GM23338 (cell line): ENCODE measurements around the gene TMX2. TPM values are rescaled to one million over a fixed set of nuclear protein-coding genes. Genes with fewer than 3 reads are reported as not detected.

Experiments
- ATAC-seq: fragments of 200-7000 bp; cut with Tn5 transposase; 3 replicates; pipeline ENCODE4 v1.9.1; 2020
- DNase-seq: peaks from one replicate; pipeline ENCODE4 v3.0.0-alpha.2; 2015; ENCODE audit warnings: low spot score
- H2AFZ ChIP-seq: fragments of 200-600 bp; sonication (generic); 2 replicates; pipeline ENCODE4 v1.8.0; 2016; ENCODE audit warnings: antibody characterized with exemption, mild to moderate bottlenecking, moderate library complexity
- H3F3A ChIP-seq: fragments of 200-600 bp; sonication (generic); replicated peaks from 2 replicates; pipeline ENCODE4 v1.8.0; 2017; ENCODE audit warnings: antibody characterized with exemption, mixed run types, low read depth
- H3K27ac ChIP-seq: fragments of 200-600 bp; sonication (generic); 2 replicates; pipeline ENCODE4 v1.6.1; 2016; ENCODE audit warnings: low read depth
- H3K27me3 ChIP-seq: fragments of 200-600 bp; sonication (generic); 2 replicates; pipeline ENCODE4 v1.8.0; 2016; ENCODE audit warnings: mild to moderate bottlenecking, mixed run types, moderate library complexity; ENCODE audit not compliant: insufficient read depth
- H3K36me3 ChIP-seq: fragments of 200-600 bp; sonication (generic); 2 replicates; pipeline ENCODE4 v1.8.0; 2016; ENCODE audit warnings: mild to moderate bottlenecking; ENCODE audit not compliant: insufficient read depth
- H3K4me1 ChIP-seq: fragments of 200-600 bp; sonication (generic); 2 replicates; pipeline ENCODE4 v1.8.0; 2016; ENCODE audit warnings: mild to moderate bottlenecking, moderate library complexity; ENCODE audit not compliant: insufficient read depth
- H3K4me2 ChIP-seq: fragments of 200-600 bp; sonication (generic); 2 replicates; pipeline ENCODE4 v1.7.1; 2017; ENCODE audit warnings: mixed run types
- H3K4me3 ChIP-seq: fragments of 200-600 bp; sonication (generic); 2 replicates; pipeline ENCODE4 v1.6.1; 2016; ENCODE audit warnings: mixed run types
- H3K79me2 ChIP-seq: fragments of 200-600 bp; sonication (generic); replicated peaks from 2 replicates; pipeline ENCODE4 v1.8.0; 2017; ENCODE audit warnings: mild to moderate bottlenecking; ENCODE audit not compliant: insufficient read depth
- H3K9me2 ChIP-seq: fragments of 200-600 bp; sonication (generic); 2 replicates; pipeline ENCODE4 v1.8.0; 2017; ENCODE audit not compliant: insufficient read depth
- H4K20me1 ChIP-seq: fragments of 200-600 bp; sonication (generic); replicated peaks from 2 replicates; pipeline ENCODE4 v1.8.0; 2017; ENCODE audit warnings: mild to moderate bottlenecking; ENCODE audit not compliant: insufficient read depth
- H3K27ac Mint-ChIP-seq: 2 replicates; pipeline ENCODE4 v1.8.0; 2020; ENCODE audit warnings: inconsistent platforms, mild to moderate bottlenecking, moderate library complexity, mixed read lengths
- H3K27me3 Mint-ChIP-seq: 3 replicates; pipeline ENCODE4 v1.8.0; 2022; ENCODE audit warnings: low read depth, mild to moderate bottlenecking, moderate library complexity, mixed read lengths, inconsistent platforms; ENCODE audit not compliant: insufficient read depth, poor library complexity
- H3K36me3 Mint-ChIP-seq: 3 replicates; pipeline ENCODE4 v1.8.0; 2021; ENCODE audit warnings: low read depth, mild to moderate bottlenecking, inconsistent platforms, moderate library complexity, mixed read lengths
- H3K4me1 Mint-ChIP-seq: 3 replicates; pipeline ENCODE4 v1.8.0; 2020; ENCODE audit warnings: mild to moderate bottlenecking, inconsistent platforms, mixed read lengths
- H3K4me3 Mint-ChIP-seq: 3 replicates; pipeline ENCODE4 v1.8.0; 2021; ENCODE audit warnings: moderate library complexity, mild to moderate bottlenecking, inconsistent platforms, mixed read lengths
- H3K9me3 Mint-ChIP-seq: 3 replicates; pipeline ENCODE4 v1.8.0; 2020; ENCODE audit warnings: moderate library complexity, mild to moderate bottlenecking, inconsistent platforms, mixed read lengths
- CREB1 ChIP-seq: fragments of 250-450 bp; sonication (Bioruptor Pico); IDR thresholded peaks from 2 replicates; pipeline ENCODE4 v1.5.0; 2020; ENCODE audit warnings: low read depth, mild to moderate bottlenecking, moderate library complexity
- CTCF ChIP-seq, 2 experiments: fragments of 200-600 bp in 1 of 2; sonication (generic) in 1 of 2; conservative IDR thresholded peaks; 2 replicates each; pipeline versions ENCODE4 v1.5.1 to v1.6.1; 2016 to 2017; ENCODE audit warnings: antibody characterized with exemption in 2 of 2, low read depth in 2 of 2, mild to moderate bottlenecking in 2 of 2, moderate library complexity in 1 of 2
- EZH2 ChIP-seq: fragments of 200-600 bp; sonication (generic); IDR thresholded peaks from one replicate; pipeline ENCODE4 v1.8.0; 2017; ENCODE audit warnings: antibody characterized with exemption, mild to moderate bottlenecking, low read depth; ENCODE audit not compliant: unreplicated experiment
- EZH2phosphoT487 ChIP-seq: fragments of 200-600 bp; sonication (generic); IDR thresholded peaks from one replicate; pipeline ENCODE4 v1.8.1; 2018; ENCODE audit warnings: antibody characterized with exemption; ENCODE audit not compliant: unreplicated experiment
- JUNB ChIP-seq: IDR thresholded peaks from one replicate; pipeline ENCODE4 v1.6.1; 2016; ENCODE audit warnings: antibody characterized with exemption; ENCODE audit not compliant: unreplicated experiment
- NANOG ChIP-seq: IDR thresholded peaks from 2 replicates; pipeline ENCODE4 v1.6.1; 2016; ENCODE audit warnings: antibody characterized with exemption, borderline replicate concordance
- POLR2AphosphoS5 ChIP-seq: IDR thresholded peaks from 2 replicates; pipeline ENCODE4 v1.6.1; 2016; ENCODE audit warnings: antibody characterized with exemption, low read depth
- STAT1 ChIP-seq: IDR thresholded peaks from one replicate; pipeline ENCODE4 v1.6.1; 2016; ENCODE audit warnings: antibody characterized with exemption; ENCODE audit not compliant: unreplicated experiment
- ZNF114 ChIP-seq: fragments of 250-450 bp; sonication (Bioruptor Pico); IDR thresholded peaks from 2 replicates; pipeline ENCODE4 v1.5.0; 2020; ENCODE audit warnings: mild to moderate bottlenecking, moderate library complexity
- ZNF331 ChIP-seq: fragments of 250-450 bp; sonication (Bioruptor Pico); IDR thresholded peaks from 2 replicates; pipeline ENCODE4 v1.5.0; 2020; ENCODE audit warnings: low read depth, mild to moderate bottlenecking, moderate library complexity
- polyA plus RNA-seq: library from polyadenylated mRNA; unstranded; fragments of >200 nt; fragmentation: Nextera tagmentation; extraction: Ambion mirVana; gene quantifications from 2 replicates; pipeline ENCODE4 v1.2.1, GENCODE V29; 2016
- total RNA-seq: library from RNA; depleted of rRNA; stranded (reverse); fragments of >200 nt; shearing (Covaris generic); gene quantifications from 2 replicates; pipeline ENCODE4 v1.2.3, GENCODE V29; 2014
- TF ChIP-seq, protein P1 (sequence below): IDR thresholded peaks from one replicate; pipeline ENCODE4 v1.6.1; 2018; ENCODE audit warnings: antibody characterized with exemption; ENCODE audit not compliant: unreplicated experiment
- TF ChIP-seq, protein P2 (sequence below): IDR thresholded peaks from 2 replicates; pipeline ENCODE4 v1.6.1; 2016; ENCODE audit warnings: antibody characterized with exemption

Gene TMX2
- total and polyA plus RNA-seq, 2 experiments from 2014 or later: 59.2 to 69.3 TPM

- TF ChIP-seq, protein P1, sequence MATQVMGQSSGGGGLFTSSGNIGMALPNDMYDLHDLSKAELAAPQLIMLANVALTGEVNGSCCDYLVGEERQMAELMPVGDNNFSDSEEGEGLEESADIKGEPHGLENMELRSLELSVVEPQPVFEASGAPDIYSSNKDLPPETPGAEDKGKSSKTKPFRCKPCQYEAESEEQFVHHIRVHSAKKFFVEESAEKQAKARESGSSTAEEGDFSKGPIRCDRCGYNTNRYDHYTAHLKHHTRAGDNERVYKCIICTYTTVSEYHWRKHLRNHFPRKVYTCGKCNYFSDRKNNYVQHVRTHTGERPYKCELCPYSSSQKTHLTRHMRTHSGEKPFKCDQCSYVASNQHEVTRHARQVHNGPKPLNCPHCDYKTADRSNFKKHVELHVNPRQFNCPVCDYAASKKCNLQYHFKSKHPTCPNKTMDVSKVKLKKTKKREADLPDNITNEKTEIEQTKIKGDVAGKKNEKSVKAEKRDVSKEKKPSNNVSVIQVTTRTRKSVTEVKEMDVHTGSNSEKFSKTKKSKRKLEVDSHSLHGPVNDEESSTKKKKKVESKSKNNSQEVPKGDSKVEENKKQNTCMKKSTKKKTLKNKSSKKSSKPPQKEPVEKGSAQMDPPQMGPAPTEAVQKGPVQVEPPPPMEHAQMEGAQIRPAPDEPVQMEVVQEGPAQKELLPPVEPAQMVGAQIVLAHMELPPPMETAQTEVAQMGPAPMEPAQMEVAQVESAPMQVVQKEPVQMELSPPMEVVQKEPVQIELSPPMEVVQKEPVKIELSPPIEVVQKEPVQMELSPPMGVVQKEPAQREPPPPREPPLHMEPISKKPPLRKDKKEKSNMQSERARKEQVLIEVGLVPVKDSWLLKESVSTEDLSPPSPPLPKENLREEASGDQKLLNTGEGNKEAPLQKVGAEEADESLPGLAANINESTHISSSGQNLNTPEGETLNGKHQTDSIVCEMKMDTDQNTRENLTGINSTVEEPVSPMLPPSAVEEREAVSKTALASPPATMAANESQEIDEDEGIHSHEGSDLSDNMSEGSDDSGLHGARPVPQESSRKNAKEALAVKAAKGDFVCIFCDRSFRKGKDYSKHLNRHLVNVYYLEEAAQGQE: no peak
- no peak for TF ChIP-seq JUNB
- TF ChIP-seq, protein P2, sequence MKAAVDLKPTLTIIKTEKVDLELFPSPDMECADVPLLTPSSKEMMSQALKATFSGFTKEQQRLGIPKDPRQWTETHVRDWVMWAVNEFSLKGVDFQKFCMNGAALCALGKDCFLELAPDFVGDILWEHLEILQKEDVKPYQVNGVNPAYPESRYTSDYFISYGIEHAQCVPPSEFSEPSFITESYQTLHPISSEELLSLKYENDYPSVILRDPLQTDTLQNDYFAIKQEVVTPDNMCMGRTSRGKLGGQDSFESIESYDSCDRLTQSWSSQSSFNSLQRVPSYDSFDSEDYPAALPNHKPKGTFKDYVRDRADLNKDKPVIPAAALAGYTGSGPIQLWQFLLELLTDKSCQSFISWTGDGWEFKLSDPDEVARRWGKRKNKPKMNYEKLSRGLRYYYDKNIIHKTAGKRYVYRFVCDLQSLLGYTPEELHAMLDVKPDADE: no peak
- no peak for TF ChIP-seq ZNF114 (CRISPR knock-in tag)
- no peak for TF ChIP-seq EZH2
- TF ChIP-seq NANOG: no peak
- no peak for TF ChIP-seq STAT1
- no peak for TF ChIP-seq POLR2AphosphoS5
Observed at GRCh38 chr11:57752954-57753353, 40.6 kb downstream of the TMX2 start (continued).

DNA sequence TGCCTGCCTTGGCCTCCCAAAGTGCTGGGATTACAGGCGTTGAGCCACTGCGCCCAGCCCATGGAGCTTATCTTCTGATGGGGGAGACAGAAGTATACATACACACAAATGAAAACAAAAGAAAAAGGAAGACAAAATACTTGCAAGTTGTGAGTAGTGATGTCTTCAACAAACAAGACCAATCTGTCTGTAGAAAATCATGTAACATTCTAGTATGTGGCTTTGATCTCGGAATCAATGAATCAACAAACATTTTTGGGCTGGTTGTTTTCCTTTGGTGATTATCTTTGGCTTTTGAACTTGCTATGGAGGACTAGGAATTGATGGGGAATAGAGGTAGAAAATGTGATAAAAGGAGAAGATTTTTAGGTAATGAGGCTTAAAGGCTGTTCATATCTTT lies 45.8 kb downstream of the TMX2 start:
- DNase-seq: no peak
- H3K4me1 ChIP-seq: no peaks in the 10 kb centered on the region
- H3K9me3 Mint-ChIP-seq: no peaks in the 10 kb centered on the region
- peaks cover 2% of the 10 kb centered on the region; the same call in 1 of the 3 replicates for H3K36me3 Mint-ChIP-seq
- H3K27ac Mint-ChIP-seq: no peak overlapping the region
- peaks cover 14% of the 10 kb centered on the region for H3K79me2 ChIP-seq
- H3K4me2 ChIP-seq: no peak overlapping the region
- peaks cover 6% of the 10 kb centered on the region for H3K27me3 Mint-ChIP-seq
- H4K20me1 ChIP-seq: no peaks in the 10 kb centered on the region
- ATAC-seq: no peak
- no peak overlapping the region for H3K4me3 Mint-ChIP-seq
- 0 out of 2 replicates have a peak, but pooled peaks cover 1% of the 10 kb centered on the region for H3F3A ChIP-seq
- H3K36me3 ChIP-seq: no peaks in the 10 kb centered on the region
- H3K27me3 ChIP-seq: no peaks in the 10 kb centered on the region
- peaks cover 3% of the 10 kb centered on the region; the same call in 2 of the 3 replicates for H3K4me1 Mint-ChIP-seq
- no peaks in the 10 kb centered on the region for H3K9me2 ChIP-seq
- no peak overlapping the region for H3K27ac ChIP-seq
- H2AFZ ChIP-seq: no peak overlapping the region
- no peak overlapping the region for H3K4me3 ChIP-seq
- no peak for TF ChIP-seq CTCF (conservative IDR thresholded peaks at IDR 0.05; ENCODE audit: low read depth in 2 of 2)
- no peak for TF ChIP-seq ZNF114 (CRISPR knock-in tag)
- TF ChIP-seq EZH2: no peak
- TF ChIP-seq, protein P1: no peak
- no peak for TF ChIP-seq CREB1 (CRISPR knock-in tag)
- TF ChIP-seq STAT1: no peak
- no peak for TF ChIP-seq EZH2phosphoT487
- no peak for TF ChIP-seq ZNF331 (CRISPR knock-in tag)
- no peak for TF ChIP-seq POLR2AphosphoS5
- no peak for TF ChIP-seq JUNB
- TF ChIP-seq, protein P2: no peak
- no peak for TF ChIP-seq NANOG
